NCI-H526 treated with DMSO at 0.1 percent for 48 hours (cell line): ENCODE measurements around the gene C9.
"Not testable (repeated sequence)": the region's sequence is repeated elsewhere in the genome, so short reads cannot be mapped to it uniquely, and the experiment has no call there.

Experiments
- DNase-seq: peaks from one replicate; lab custom pipeline; 2025; lab: John Stamatoyannopoulos, UW

C9 gene

DNA sequence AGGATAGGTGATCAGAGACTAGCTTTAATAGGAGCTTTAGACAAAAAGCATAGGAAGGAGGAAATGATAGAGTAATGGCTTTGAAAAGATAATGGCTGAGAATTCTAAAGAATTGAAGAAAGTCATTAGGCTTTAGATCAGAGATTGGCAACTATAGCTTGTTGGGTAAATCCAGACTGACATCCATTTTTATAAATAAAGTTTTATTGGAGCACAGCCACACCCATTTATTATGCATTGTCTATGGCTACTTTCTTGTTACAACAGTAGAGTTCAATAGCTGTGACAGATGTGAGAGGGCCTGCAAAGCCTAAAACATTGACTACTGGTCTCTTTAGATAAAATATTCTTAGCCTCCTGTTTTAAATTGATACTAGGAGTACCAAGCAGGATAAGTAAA lies 104.2 kb downstream of the C9 start:
- DNase-seq = no peak

DNA sequence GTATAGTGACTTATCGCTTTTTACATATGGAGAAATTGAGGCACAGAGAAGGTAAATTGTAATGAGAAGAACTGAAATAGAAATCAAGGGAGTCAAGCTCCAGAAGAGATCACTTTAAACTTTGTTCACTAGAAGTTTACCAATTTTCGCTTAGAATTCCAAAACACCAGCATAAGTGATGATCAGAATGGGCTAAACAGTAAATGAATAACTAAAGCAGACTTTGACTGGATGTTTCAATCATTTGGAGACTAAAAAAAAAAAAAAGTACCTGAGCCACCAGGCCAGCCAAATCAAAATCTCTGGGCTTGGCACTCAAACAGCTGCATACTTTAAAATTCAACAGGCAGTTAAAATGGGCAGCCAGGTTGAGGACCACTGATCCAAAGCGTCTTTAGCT lies 106.7 kb downstream of the C9 start:
- DNase-seq = no peak

GRCh38 chr5:39256477-39257235 lies 107.6 kb downstream of the C9 start:
- no peak for DNase-seq

DNA sequence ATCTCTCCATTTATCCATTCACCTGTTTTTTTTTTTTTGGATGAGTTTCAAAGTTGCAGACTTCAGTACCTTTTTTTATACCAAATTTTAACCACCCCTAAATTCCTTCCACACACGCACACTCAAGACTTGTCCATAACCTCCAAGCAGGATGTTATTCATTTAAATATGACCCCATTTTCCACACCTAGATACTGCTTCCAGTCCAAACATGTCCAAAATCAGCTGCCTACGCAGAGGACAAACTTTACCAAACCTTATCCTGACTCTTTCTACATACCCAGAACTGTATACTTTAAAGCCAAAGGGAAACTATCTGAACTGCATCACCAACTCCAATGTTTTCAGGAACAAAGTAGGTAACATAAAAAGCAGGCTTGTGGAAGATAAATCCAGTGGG lies 108.9 kb downstream of the C9 start:
- DNase-seq = no peak

DNA sequence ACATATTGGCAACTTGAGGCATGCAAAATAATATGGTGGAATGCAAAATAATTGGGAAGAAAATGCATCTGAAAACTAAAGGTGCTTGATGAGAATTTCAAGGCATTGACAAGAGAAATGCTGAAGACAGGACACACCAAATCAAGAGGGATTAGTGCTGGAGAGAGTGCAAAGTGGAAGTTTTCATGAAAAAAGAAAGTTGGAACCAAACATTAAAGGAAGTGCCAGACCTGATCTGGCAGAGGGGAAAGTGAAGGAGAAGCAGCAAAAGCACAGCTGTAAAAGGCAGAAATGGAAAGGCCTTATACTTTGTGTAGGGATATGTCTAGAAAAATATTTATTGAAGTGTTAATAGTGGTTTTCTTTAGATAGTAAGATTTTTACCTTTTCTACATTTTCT lies 109.6 kb downstream of the C9 start:
- no peak for DNase-seq

DNA sequence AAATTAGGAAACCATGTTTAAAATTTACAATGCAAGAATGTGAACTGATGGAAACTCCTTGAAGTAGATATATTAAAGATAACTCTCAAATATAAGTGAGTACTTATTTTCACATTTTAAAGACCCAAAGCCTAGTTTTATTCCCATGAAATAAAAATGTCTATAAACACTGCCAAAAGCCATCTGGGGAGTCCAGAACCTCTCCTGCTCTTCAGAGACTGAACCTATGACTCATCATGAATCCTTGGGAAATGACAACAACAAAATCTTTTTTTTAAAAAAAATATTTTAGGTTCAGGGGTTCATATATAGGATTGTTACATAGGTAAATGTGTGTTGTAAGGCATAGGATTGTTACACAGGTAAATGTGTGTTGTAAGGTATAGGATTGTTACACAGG lies 111.1 kb downstream of the C9 start:
- DNase-seq = no peak

DNA sequence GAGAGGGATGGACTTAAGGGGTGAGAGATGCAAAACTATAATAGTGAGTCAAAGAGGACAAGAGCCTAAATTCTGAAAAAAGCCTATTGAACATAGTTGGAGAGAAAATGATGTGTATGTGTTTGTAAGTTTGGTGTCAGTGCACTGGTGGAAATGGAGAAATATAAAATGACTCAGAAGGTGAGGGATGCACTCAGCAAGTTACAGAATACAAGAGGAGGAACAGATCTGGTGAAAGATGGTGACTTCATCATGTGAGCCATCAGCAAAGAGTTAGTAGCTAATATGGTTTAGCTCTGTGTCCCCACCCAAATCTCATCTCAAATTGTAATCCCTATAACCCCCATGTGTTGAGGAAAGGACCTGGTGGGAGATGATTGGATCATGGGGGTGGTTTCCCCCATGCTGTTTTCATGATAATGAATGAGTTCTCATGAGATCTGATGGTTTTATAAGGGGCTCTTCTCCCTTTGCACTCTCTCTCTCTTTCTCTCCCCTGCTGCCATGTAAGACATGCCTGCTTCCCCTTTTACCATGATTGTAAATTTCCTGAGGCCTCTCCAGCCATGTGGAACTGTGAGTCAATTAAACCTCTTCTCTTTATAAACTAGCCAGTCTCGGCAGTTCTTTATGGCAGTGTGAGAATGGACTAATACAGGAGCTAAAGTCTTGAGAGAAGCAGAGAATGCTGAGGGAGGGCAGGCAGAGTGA lies 114.6 kb downstream of the C9 start:
- DNase-seq = no peak

GRCh38 chr5:39249069-39249468 lies 115.2 kb downstream of the C9 start:
- no peak for DNase-seq

GRCh38 chr5:39240750-39241149 lies 123.5 kb downstream of the C9 start:
- no peak for DNase-seq

DNA sequence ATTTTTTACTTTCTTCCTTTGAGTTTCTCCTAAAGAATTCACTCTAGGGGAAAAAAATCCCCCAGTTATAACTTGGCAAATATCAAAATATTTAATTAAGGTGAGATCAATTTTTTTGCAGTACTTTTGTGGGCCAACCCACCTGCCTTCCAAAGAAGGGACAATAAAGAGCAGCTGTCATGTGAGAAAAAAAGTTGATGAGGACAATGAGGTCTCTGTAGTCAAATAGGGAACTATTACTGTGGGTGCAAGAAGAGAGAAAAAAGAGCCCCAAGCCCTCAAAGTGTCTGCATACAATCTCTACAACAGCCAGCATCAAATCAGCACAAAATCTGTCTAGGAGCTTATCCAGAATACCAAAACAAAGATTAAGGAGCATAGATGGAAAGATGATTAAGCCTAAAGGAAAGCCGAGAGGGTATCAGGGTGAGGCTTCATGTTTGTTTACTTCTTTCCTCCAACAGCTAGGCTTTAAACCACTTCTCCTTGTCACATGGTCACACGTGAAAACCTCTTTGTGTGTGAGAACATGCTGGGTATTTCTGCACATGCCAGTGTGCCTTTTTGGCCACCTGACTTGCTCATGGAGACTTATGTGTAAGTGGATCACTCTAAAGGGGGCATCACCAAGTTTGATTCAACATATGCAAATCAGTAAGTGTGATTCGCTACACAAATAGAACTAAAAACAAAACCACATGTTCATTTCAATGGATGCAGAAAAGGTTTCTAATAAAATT lies 125.8 kb downstream of the C9 start:
- no peak for DNase-seq

DNA sequence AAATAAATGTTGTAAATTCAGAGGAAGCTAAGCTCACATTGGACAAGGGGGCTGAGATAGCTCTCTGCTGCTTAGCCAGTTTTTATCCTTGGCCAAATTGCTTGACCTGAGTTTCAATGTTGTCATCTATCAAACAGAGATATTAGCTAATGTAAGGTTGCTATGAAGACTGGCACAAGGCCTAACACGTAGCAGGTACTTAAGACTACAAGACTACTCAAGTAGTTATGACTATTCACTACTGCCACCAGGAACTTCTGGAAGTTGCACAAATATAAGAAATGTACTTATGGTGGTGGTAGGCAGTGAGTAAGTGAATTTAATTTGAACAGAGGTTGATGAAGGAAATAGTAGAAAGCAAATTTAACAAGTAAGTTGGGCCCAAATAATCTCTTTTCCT lies 127.6 kb downstream of the C9 start:
- no peak for DNase-seq

GRCh38 chr5:39235648-39236047 lies 128.6 kb downstream of the C9 start:
- DNase-seq = no peak

- not testable (repeated sequence) for DNase-seq
Measured at GRCh38 chr5:39234494-39234893, 129.8 kb downstream of the C9 start.
